Thymus (tissue), 11 donors: ENCODE measurements around the gene UBE2V1. TPM values are rescaled to one million over a fixed set of nuclear protein-coding genes. Genes with fewer than 3 reads are reported as not detected.

Experiments
- DNase-seq, 9 donors: peaks; one replicate each; pipeline ENCODE4 v3.0.0-alpha.2; 2013; ENCODE audit warnings: low spot score in 9 of 9, low read depth in 6 of 9, missing footprints in 1 of 9
- H3K27ac ChIP-seq, 2 donors: one replicate each; pipeline ENCODE4 v1.5.1; 2013; ENCODE audit warnings: control low read depth in 1 of 2, low read depth in 1 of 2, low read length in 1 of 2, mild to moderate bottlenecking in 1 of 2, moderate library complexity in 1 of 2
- H3K27me3 ChIP-seq, 2 donors: one replicate each; pipeline ENCODE4 v1.5.1; 2013; ENCODE audit warnings: low read length in 1 of 2; ENCODE audit not compliant: control insufficient read depth in 2 of 2, insufficient read depth in 1 of 2
- H3K36me3 ChIP-seq, 2 donors: one replicate each; pipeline ENCODE4 v1.5.1; 2013; ENCODE audit warnings: low read length in 1 of 2, mild to moderate bottlenecking in 1 of 2, moderate library complexity in 1 of 2; ENCODE audit not compliant: control insufficient read depth in 2 of 2, insufficient read depth in 2 of 2
- H3K4me1 ChIP-seq, 2 donors: one replicate each; pipeline ENCODE4 v1.5.1; 2013; ENCODE audit warnings: low read length in 2 of 2; ENCODE audit not compliant: control insufficient read depth in 2 of 2, insufficient read depth in 2 of 2
- H3K4me3 ChIP-seq, 2 donors: one replicate each; pipeline ENCODE4 v1.5.1; 2013; ENCODE audit warnings: low read length in 2 of 2, control low read depth in 1 of 2, mild to moderate bottlenecking in 1 of 2
- H3K9me3 ChIP-seq, 2 donors: one replicate each; pipeline ENCODE4 v1.5.1; 2013; ENCODE audit warnings: low read length in 1 of 2, mild to moderate bottlenecking in 1 of 2; ENCODE audit not compliant: control insufficient read depth in 2 of 2, insufficient read depth in 1 of 2
- WGBS: extraction: QIAGEN DNeasy Blood & Tissue Kit; methylation state at CpG from one replicate; pipeline ENCODE4 v1.1.7; 2013; 5-methylcytosine and 5-hydroxymethylcytosine counted together
- polyA plus RNA-seq: library from polyadenylated mRNA; stranded (reverse); fragments of 200-250 nt; gene quantifications from one replicate; pipeline ENCODE4 v1.2.3, GENCODE V29; 2013
- total RNA-seq: library from RNA; stranded (reverse); fragments of 120-200 nt; gene quantifications from one replicate; pipeline ENCODE4 v1.2.4, GENCODE V29; 2013
- donor health status: healthy.

The UBE2V1 gene
- total and polyA plus RNA-seq, 2 donors: 33.8 to 81.3 TPM

GRCh38 chr20:50149481-50150254 lies 36.7 kb upstream of the UBE2V1 start:
- H3K27me3 ChIP-seq: no peaks in the 10 kb centered on the region
- H3K36me3 ChIP-seq: peaks cover 18 to 23% of the 10 kb centered on the region in 2 donors
- H3K27ac ChIP-seq: no peak overlapping the region
- H3K4me1 ChIP-seq: peaks cover 32 to 50% of the 10 kb centered on the region in 2 donors
- no peaks in the 10 kb centered on the region for H3K9me3 ChIP-seq
- no peak overlapping the region for H3K4me3 ChIP-seq
- no peak for DNase-seq
- WGBS: 95% methylated on average over 16 of the region's 16 CpGs

- no peaks in the 10 kb centered on the region for H3K27me3 ChIP-seq
- H3K4me3 ChIP-seq: peak overlapping the region; percentile 28 to 34
- peaks cover 35 to 39% of the 10 kb centered on the region in 2 donors for H3K36me3 ChIP-seq
- no peaks in the 10 kb centered on the region for H3K9me3 ChIP-seq
- DNase-seq: peak; percentile 43 to 90 (median 68)
- 32% methylated on average over 17 of the region's 17 CpGs for WGBS
- H3K27ac ChIP-seq: peak overlapping the region; percentile 79 to 94
- peaks cover 17 to 35% of the 10 kb centered on the region in 2 donors for H3K4me1 ChIP-seq
Observed at GRCh38 chr20:50146732-50147662, 34.0 kb upstream of the UBE2V1 start.

- WGBS: 93% methylated on average over 6 of the region's 6 CpGs
- peak overlapping the region; percentile 79 to 94 for H3K27ac ChIP-seq
- no peak for DNase-seq
- H3K27me3 ChIP-seq: no peaks in the 10 kb centered on the region
- H3K4me3 ChIP-seq: peak overlapping the region in 1 of 2 donors; percentile 34
- H3K4me1 ChIP-seq: peaks cover 16 to 32% of the 10 kb centered on the region in 2 donors
- H3K9me3 ChIP-seq: no peaks in the 10 kb centered on the region
- H3K36me3 ChIP-seq: peaks cover 42 to 47% of the 10 kb centered on the region in 2 donors
Observed at GRCh38 chr20:50146214-50146613, 33.3 kb upstream of the UBE2V1 start.

- peaks cover 16 to 28% of the 10 kb centered on the region in 2 donors for H3K4me1 ChIP-seq
Observed at GRCh38 chr20:50145566-50145965, 32.6 kb upstream of the UBE2V1 start.

GRCh38 chr20:50144362-50144761 lies 31.4 kb upstream of the UBE2V1 start:
- Histone ChIP-seq H3K27me3 (no peaks in the 10 kb centered on the region), H3K4me1 (peaks cover 16 to 28% of the 10 kb centered on the region in 2 donors), H3K9me3 (no peaks in the 10 kb centered on the region), H3K27ac (peak overlapping the region in 1 of 2 donors; percentile 69), H3K36me3 (peaks cover 45 to 51% of the 10 kb centered on the region in 2 donors), H3K4me3 (no peak overlapping the region)
- DNase-seq: peak in 1 of 9 donors; percentile 20
- WGBS: 92% methylated on average over 4 of the region's 4 CpGs

More at GRCh38 chr20:50145566-50145965, 32.6 kb upstream of the UBE2V1 start:
- H3K36me3 ChIP-seq: peaks cover 45 to 50% of the 10 kb centered on the region in 2 donors
- WGBS: 94% methylated on average over 6 of the region's 6 CpGs
- no peak overlapping the region for H3K4me3 ChIP-seq
- no peaks in the 10 kb centered on the region for H3K9me3 ChIP-seq
- no peak for DNase-seq
- H3K27ac ChIP-seq: no peak overlapping the region
- no peaks in the 10 kb centered on the region for H3K27me3 ChIP-seq

- Histone ChIP-seq H3K9me3 (no peaks in the 10 kb centered on the region), H3K27ac (no peak overlapping the region), H3K4me3 (no peak overlapping the region), H3K36me3 (peaks cover 34 to 42% of the 10 kb centered on the region in 2 donors), H3K27me3 (no peaks in the 10 kb centered on the region), H3K4me1 (peaks cover 16 to 28% of the 10 kb centered on the region in 2 donors)
- no peak for DNase-seq
- WGBS: 97% methylated on average over 6 of the region's 6 CpGs
Observed at GRCh38 chr20:50142812-50143211, 29.9 kb upstream of the UBE2V1 start.

- WGBS: 98% methylated on average over 12 of the region's 12 CpGs
- Histone ChIP-seq H3K4me3 (no peak overlapping the region), H3K36me3 (peaks cover 34 to 45% of the 10 kb centered on the region in 2 donors), H3K27me3 (no peaks in the 10 kb centered on the region), H3K4me1 (peaks cover 12 to 21% of the 10 kb centered on the region in 2 donors), H3K9me3 (no peaks in the 10 kb centered on the region), H3K27ac (no peak overlapping the region)
- no peak for DNase-seq
Observed at GRCh38 chr20:50141811-50142561, 29.0 kb upstream of the UBE2V1 start.

GRCh38 chr20:50141018-50141675 lies 28.2 kb upstream of the UBE2V1 start:
- DNase-seq: no peak
- H3K4me3 ChIP-seq: no peak overlapping the region
- peaks cover 34 to 47% of the 10 kb centered on the region in 2 donors for H3K36me3 ChIP-seq
- H3K27ac ChIP-seq: peak overlapping the region in 1 of 2 donors; percentile 15
- H3K4me1 ChIP-seq: peaks cover 5 to 12% of the 10 kb centered on the region in 2 donors
- no peaks in the 10 kb centered on the region for H3K27me3 ChIP-seq
- H3K9me3 ChIP-seq: no peaks in the 10 kb centered on the region
- 95% methylated on average over 6 of the region's 6 CpGs for WGBS
